ENCODE data around the gene PPARA.

GRCh38 chr22:46192210-46192993 is 42.1 kb downstream of the PPARA start:
- no peak for TF ChIP-seq EZH2 (IDR thresholded peaks at IDR 0.05; ENCODE audit: borderline replicate concordance, insufficient read depth, low read depth, low read length, poor library complexity, severe bottlenecking)
- TF ChIP-seq, protein P1, sequence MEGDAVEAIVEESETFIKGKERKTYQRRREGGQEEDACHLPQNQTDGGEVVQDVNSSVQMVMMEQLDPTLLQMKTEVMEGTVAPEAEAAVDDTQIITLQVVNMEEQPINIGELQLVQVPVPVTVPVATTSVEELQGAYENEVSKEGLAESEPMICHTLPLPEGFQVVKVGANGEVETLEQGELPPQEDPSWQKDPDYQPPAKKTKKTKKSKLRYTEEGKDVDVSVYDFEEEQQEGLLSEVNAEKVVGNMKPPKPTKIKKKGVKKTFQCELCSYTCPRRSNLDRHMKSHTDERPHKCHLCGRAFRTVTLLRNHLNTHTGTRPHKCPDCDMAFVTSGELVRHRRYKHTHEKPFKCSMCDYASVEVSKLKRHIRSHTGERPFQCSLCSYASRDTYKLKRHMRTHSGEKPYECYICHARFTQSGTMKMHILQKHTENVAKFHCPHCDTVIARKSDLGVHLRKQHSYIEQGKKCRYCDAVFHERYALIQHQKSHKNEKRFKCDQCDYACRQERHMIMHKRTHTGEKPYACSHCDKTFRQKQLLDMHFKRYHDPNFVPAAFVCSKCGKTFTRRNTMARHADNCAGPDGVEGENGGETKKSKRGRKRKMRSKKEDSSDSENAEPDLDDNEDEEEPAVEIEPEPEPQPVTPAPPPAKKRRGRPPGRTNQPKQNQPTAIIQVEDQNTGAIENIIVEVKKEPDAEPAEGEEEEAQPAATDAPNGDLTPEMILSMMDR (IDR thresholded peaks at IDR 0.05), result no peak

Measured in B cell (primary cell).